AG10803 (cell line): ENCODE results near the gene PLA2G4E.

Experiments
- DNase-seq: peaks from one replicate; pipeline ENCODE4 v3.0.0; 2010; ENCODE audit warnings: low read depth
- H3K4me3 ChIP-seq: 2 replicates; pipeline ENCODE4 v1.5.1; 2011; ENCODE audit warnings: mild to moderate bottlenecking, low read length, control low read depth
- CTCF ChIP-seq: conservative IDR thresholded peaks from 2 replicates; pipeline ENCODE4 v1.5.1; 2011; ENCODE audit warnings: mild to moderate bottlenecking, low read length, control low read depth, inconsistent platforms

The PLA2G4E gene

GRCh38 chr15:42018306-42019224 lies 2.3 kb downstream of the PLA2G4E start:
- no peak for DNase-seq
- H3K4me3 ChIP-seq, result no peak overlapping the region
- TF ChIP-seq CTCF, result no peak

DNA sequence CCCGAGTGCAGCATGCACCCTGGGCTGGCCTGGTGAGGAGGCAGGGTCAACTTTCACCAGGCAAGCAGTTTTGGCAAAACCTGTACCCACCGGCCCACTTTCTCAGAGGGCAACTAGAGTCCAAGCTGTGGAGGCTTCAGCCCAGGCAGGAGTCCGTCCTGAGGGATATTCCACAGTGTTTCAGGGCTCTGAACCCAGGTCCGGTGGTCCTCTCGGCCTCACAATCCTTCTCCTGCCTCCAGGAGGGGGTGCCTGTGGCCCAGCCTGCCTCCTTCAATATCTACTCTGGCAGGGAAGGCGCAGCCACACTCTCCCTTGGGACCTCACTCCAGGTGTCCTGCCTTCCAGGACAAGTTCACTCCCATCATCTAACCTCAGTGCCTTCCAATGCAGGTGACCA lies 3.9 kb downstream of the PLA2G4E start:
- TF ChIP-seq CTCF, result no peak
- no peak for DNase-seq
- no peak overlapping the region for H3K4me3 ChIP-seq

- DNase-seq, result no peak
- TF ChIP-seq CTCF, result no peak
- no peak overlapping the region for H3K4me3 ChIP-seq
Measured at GRCh38 chr15:42014406-42014805, 6.4 kb downstream of the PLA2G4E start.

DNA sequence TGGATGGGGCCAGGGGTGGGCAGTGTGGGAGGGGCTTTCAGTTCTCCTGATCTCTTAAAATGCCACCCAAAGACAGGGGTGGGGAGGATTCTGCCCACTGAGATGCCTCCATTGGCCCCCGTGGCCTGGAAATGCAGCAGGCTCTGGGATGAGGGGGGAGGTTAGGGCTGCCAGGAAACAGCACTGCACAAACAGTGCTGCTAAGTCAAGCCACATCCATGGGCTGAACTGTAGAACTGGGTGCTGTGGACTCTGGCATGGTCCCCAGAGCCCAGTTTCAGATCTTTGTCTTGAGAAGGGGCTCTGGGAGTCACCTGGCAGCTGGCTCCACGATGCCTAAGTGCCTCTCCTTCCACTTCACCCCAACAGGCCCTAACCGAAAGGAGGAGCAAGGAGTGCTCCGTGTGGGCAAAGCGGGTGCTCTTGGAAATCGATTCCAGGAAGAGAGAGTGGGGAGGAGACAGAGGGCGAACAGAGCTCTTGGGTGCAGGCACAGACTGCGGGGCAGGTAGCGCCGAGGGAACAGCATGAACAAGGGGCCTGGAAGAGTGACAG lies 7.8 kb downstream of the PLA2G4E start:
- no peak for TF ChIP-seq CTCF
- H3K4me3 ChIP-seq, result no peak overlapping the region
- DNase-seq, result no peak

- DNase-seq, result no peak
- no peak overlapping the region for H3K4me3 ChIP-seq
- TF ChIP-seq CTCF, result no peak
Measured at GRCh38 chr15:42012241-42012640, 8.6 kb downstream of the PLA2G4E start.

- TF ChIP-seq CTCF, result no peak
- no peak overlapping the region for H3K4me3 ChIP-seq
- DNase-seq, result no peak
Measured at GRCh38 chr15:42011074-42011473, 9.8 kb downstream of the PLA2G4E start.

DNA sequence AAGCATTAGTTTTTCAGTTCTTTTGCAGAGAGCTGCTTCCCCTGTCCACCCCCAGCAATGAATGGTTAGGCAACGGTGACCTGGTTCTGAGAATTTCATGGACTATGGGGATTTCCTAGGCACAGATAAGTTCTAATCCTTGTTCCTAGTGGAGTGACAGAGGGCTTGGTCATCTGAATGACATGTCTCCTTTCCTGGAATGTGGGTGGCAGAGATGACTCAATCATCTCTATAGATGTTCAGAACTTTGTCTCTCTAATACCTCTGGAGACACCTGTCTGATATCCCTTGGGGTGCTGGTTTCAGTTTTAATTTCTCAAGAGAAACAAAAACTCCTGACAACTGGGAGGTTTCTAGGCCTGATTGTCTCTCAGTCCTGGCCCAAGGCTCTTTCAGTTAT lies 10.4 kb downstream of the PLA2G4E start:
- DNase-seq, result no peak
- no peak for TF ChIP-seq CTCF
- no peak overlapping the region for H3K4me3 ChIP-seq
